DMS 273 treated with DMSO at 0.1 percent for 48 hours (cell line): Measurements from ENCODE around the gene COL4A2.

Source experiments
- DNase-seq: peaks from one replicate; lab custom pipeline; 2025; lab: John Stamatoyannopoulos, UW

Gene COL4A2

DNA sequence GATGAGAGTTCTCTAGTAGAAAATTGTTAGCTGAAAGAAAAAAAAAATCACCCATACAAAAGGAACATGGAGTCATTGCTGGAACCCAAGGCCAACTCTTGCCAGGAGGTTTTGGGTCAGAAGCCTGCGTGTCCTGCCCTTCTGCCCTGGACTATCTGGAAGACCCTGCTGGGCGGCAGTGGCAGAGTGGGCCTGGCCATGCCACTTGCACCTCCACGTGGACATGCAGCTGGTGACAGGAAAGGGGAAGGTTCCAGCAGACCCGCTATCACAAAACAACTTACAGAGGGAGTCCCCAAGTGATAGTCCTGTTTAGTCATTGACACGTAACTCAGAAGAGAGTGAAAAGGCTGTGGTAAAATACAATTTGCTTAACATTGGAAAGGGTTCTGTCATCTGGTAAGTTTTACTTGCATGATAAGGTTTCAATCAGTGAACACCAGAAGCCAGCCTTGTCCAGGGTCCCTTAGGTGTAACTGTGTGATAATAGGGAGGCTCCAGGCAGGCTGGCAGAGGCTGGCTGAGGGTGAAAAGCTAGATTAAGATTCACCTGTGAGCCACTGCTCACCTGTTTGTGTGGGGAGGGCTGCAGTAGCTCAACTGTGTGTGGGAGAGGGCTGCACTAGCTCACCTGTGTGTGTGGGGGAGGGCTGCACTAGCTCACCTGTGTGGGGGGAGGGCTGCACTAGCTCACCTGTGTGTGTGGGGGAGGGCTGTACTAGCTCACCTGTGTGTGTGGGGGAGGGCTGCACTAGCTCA lies 47.8 kb downstream of the COL4A2 start:
- no peak for DNase-seq

DNA sequence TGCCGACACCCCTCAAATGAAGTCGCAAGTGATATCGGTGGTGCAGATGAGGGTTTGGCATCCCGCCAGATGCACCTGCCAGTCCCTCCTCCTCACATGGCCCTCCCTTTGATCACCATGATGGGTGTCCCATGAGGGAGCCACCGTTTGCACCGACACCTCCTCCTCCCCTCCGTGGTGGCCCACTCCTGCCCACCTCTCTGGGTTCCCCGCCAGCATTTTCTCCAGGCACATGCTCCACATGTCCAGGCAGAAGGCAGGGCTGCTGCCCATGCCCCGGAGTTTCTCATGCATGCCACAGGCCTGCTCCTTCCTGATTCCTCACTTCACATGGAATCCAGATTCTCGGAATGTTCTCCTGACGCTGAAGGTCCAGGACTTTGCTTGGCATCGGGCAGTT lies 49.3 kb downstream of the COL4A2 start:
- no peak for DNase-seq

DNA sequence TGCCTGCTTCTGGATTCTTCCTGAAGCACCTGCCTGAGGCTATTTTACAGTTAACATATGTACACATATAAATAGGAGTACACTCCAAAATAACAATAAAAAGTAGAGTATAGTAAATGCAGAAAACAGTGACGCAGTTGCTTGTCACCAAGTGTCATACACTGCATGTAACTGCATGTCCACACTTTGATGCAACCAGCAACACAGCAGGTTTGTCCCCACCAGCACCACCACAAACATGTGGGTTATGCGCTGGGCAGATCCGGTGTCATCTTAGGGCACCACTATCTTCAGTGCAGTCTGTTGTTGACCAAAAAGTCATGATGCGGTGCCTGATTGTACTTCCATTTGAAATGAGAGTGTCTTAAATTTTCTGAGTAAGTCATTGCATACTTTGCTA lies 51.3 kb downstream of the COL4A2 start:
- DNase-seq: no peak

DNA sequence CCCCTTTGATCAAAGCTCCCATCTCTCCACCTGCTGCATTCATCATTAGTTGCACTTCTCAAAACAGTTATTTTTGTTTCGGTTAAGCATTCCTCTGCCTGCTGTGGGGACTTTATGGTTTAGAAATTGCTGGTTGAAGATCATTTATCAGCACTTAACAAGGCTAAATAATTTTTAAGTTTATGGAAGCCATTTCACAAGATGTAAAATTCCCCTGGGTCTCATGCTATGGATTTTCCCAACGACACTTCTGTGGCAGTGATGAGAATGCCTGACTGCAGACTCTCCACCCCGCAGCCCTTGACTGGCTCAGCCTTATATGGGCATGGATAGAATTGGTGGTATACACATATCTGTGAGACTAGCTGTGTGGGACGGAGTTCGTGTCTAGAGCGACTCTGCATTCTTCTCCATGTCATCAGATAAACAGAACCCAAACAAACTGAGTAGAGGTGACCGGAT lies 52.8 kb downstream of the COL4A2 start:
- DNase-seq: no peak

DNA sequence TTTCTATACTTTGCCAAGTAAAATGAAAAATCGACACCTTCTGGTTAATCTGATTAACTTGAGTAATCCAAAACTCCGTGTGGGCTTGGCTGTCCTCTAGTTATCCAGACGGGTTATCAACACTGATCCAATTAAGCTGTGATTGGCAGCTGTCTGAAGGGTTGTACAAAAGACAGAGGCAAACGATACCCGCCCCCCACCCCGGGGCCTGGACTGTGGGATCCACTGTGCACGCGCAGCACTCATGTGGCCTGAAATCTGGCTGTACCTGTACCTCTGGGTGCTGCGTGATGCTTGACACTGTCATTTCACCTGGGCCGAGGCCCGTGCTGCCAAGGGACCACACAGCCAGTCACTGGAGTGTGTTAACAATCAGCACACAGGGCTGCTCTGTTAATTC lies 53.5 kb downstream of the COL4A2 start:
- no peak for DNase-seq

DNA sequence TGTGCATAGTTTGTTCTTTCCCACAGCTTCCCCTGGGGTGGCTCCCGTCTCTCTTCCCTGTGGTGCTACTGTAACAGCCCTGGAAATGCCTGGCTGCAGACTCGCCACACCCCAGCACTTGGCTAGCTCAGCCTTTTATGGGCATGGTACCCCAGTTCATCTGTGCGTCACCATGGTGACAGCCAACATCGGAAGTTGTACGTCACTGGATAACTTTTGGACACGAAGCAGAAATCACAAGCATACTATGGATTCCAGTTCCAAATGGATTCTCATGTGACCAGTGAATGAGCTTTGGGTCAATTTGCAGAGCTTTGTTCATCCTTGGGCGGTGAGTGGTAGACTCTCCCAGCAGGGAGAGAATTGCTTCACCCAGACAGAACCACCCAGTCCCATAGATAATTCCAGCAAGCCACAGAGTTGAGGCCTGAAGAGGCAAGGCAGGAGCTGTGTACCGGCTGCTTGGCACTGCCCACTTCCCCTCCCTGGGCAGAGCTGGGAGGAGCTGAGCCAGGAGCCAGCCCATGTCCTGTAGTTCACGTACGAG lies 54.4 kb downstream of the COL4A2 start:
- DNase-seq: no peak

DNA sequence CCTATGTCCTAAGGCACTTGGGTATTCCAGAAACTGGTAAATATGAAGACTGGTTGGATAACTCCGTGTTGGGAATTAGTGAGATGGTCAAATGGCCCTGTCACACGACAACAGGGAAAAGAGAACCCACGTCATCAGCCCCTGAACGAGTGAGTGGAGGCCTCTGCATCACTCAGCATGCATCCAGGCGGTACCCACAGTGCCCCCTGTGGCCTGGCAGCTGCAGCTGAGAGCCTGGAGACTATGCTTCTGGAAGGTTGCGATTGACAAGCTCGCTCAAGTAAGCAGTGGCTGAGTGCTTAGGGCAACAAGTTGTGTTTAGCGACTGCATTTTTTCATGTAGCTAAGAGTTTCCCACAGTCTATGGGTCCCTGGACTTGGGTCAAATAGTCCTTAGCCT lies 55.9 kb downstream of the COL4A2 start:
- no peak for DNase-seq

DNA sequence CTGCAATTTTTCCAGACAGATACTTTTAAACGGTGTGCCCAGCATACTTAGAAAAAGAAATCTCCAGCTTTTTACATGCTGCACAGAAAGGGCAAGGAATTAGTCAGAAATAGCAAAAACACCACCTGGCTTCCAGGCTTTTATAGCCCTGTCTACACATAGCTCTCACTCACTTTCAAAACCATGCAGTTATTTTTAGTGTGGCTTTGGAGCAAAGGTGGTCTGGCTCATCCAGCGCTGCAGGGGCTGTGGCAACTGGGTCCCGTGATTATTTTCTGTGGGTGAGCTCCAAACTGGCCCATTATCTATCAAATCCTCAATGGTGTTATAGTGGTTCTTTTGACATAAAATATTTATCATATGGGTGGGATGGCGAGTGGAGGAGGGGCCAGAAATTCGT lies 57.0 kb downstream of the COL4A2 start:
- DNase-seq: no peak

DNA sequence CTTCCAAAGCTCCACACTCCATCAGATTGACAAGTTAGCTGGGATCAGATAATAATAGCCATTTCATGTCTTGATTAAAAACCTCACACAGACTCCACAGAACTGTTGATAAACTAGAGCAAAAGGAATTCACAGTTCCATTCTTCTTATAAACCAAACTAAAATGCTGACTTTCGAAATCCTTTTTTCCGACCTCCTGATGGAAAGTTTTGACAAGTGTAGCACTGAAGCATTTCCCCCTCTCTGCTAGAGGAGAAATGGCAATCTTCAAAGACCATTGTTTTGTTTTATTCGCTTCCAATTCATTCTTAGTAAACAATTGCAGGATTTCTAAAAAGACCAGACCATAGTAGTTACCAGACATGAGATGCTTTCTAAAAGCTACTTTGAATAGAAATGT lies 58.8 kb downstream of the COL4A2 start:
- no peak for DNase-seq

DNA sequence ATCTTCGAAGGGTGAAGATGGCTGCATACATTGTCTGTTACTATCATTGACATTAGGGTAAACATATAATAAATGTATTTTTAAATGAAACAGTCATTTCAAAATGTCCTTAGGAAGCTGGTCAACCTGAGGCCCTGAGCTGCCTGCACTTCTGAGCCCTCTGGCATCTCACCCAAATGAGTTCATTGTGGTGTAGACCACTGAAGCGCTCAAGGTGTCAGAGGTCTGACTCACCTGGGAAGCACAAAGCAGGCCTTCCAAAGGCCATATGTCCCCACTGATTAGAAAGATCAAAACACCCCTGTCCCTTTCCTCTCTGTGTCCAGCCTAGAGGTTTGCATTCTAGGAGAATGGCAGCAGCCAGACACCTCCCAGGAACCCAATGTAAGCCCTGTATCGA lies 59.6 kb downstream of the COL4A2 start:
- no peak for DNase-seq

DNA sequence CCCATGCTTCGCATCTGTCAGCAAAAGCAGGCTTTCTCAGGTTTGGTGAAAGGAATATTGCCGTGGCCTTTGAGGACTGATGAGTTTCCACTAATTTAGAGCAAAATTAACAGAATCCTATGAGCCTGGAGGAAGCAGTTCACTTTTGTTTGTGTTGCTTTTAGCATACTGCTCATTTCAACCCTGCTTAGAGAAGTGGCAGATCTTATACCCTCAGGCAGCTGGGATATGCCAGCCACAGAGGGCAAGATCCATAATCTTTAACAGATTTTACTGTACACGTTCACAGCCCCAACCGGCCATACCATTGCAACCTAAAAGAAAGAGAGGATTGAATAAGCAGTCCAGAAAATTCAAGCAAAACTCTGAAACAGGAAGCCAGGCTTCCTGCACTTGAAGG lies 60.5 kb downstream of the COL4A2 start:
- no peak for DNase-seq

DNA sequence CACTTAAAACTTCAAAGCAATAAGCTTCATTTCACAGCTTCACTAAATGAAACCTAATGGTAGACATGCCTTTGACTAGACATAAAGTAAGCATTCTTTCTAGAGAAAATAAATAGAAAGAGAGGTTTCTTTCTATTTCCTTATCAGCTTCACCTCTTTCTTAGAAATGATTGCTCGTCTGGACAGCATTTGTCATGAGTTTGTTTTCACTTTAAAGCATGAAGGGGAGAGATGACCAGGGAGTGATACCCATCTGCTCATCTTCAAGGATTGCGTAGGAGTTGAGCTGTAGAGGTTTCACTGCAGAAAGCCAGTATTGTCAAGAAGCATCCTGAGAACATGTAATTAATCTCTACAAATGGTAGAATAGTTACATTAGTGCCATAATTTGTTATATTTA lies 61.3 kb downstream of the COL4A2 start:
- no peak for DNase-seq

DNA sequence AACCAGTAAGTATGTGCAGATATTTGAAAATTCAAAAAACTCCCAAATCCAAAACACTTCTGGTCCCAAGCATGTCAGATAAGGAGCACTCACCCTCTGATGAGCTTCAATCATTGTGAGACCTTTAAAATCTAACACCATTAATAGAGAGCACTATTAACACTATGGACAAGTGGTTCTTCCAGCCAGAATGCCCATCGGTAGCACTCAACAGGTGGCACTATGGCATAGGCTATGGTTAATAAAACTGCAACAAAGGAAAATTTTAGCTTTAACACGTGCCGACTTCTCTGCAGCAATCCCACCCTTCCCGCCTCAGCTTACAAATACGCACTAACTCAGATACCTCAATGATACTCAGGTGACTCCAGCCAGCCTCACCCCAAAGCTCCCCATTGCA lies 62.3 kb downstream of the COL4A2 start:
- no peak for DNase-seq

DNA sequence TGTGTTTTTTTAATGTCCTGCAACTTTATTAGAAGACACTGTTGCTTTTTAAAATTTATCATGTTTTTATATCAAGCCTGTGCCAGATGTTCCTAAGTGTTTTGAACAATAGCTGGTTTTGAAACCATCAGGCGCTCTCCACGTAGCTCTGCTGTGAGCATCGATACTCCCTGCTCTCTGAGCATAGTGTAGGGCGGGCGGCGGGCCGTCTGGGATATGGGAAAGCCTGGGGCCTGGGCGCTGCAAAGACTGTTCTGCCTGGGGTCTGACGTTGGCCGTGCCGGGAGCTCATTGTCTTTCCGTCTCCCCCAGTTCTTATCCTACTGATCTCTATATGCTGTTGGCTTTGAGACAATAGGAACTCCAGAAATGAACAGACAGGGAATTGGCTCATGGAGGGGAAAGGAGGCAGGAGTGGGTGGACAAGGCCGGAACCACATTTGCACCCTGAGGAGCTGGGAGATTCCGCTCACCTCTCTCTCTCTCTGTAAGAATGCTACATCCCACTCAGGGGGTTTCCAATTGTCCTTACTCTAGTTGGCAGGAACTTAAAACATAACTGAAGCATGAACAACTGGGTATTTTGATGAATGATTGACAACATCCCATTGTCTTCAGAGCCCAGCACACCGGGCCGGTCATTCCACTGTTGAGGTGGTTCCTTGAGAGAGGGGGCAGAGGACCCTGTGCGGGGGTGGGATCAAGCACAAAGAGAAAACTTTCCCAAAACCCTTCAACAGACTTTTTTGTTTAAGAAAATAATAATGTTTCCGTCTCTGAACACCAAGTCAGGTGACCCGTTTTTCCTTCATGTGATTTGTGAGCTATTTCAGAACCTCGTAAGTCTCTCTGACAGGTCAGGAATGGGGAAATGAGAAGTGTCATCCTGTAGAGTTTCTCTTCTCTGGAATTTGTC lies 64.7 kb downstream of the COL4A2 start:
- DNase-seq: no peak

DNA sequence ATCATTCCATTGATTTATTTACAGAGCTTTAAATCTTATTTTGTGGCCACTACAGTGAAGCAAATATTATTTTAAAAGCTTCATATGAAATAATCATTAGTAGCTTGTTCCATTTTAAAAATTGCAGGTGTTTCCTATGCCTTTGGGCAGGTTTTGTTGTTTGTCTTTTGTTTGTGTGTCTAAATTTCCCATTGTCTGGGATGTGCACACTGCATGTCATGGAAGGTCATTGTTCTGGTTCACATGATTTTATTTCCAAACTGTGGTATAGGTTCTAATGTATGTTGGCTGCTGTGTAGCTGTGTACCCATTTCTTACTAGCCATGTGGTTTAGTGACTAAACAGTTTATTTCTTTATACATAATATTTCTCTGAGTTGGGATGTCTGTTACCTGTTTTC lies 65.6 kb downstream of the COL4A2 start:
- no peak for DNase-seq

DNA sequence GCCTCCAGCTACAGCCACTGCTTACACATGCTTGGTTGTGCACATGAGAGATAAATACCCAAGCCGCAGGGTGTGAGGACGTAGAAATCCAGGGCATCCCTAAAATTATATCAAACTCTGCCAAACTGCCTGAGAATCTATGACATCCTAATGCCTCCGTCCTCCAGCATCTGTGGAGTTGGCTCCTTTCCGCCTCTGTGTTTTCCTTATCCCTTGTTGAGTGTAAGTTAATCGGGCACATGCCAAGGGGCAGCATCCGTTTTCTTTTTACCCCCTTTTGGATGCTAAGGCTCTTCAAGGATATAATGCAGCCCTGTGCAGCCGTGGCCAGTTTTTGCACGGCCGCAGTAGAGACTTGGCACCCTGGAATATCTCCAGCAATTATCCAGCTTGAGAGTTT lies 66.5 kb downstream of the COL4A2 start:
- DNase-seq: no peak

DNA sequence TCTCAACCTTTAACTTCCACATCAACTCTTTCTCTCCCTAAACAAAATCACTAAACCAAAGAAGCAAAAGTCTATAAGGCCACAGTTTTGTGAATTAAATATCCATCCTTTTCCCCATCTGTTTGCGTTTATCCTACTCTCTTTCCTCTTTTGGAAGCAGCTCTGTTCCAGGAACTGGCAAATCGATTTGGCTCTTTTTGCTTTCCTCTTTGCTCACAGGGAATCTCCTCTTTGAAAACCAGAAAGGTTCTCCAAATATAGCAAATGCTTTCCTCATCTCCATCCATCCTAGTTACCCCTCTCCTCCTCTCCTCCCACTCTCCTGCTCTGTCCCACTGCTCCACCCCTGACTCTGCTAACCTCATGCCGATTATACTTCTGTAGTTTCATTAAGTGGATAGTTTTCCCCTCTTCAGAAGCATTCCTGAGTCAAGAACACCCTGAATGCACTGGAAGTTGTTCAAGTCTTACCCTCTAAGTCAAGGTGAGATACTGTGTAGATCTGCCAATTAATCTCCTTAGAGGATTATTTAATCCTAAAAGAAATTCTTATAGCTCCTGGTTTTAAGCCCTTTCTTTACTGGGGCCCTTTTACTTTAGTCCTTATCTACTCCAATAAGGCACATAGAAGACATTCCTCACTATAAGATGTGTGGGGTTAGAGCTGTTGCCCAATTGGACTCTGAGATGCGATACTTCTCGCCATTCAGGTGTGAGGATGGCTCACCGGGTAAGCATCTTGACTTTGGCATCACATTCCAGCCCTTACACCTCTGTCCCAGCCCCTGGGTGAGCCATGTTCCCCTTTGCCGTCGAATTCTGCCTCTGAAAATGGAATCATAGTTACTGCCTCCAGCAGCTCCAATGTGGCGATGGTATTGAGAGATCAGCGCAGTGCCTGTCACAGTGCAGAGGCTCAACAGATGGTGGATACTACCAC lies 67.6 kb downstream of the COL4A2 start:
- DNase-seq: no peak

DNA sequence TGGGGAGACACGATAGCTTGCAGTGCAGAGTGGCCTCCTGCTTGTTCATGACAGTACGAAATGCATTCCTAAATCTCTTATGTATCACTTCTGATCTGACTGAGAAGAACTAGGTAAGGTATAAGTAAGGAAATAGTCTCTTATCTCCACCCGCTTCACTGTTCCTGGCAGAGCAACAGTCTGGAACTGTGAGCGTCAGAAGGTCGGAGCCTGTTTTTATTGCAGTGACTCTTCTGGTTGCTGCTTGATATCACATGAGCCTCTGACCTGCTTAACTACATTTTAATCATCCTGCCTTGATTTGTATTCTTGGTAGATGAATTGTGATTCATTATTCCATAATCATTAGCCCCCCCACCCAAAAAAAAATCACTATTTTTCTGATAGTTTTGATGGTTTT lies 69.0 kb downstream of the COL4A2 start:
- DNase-seq: no peak

DNA sequence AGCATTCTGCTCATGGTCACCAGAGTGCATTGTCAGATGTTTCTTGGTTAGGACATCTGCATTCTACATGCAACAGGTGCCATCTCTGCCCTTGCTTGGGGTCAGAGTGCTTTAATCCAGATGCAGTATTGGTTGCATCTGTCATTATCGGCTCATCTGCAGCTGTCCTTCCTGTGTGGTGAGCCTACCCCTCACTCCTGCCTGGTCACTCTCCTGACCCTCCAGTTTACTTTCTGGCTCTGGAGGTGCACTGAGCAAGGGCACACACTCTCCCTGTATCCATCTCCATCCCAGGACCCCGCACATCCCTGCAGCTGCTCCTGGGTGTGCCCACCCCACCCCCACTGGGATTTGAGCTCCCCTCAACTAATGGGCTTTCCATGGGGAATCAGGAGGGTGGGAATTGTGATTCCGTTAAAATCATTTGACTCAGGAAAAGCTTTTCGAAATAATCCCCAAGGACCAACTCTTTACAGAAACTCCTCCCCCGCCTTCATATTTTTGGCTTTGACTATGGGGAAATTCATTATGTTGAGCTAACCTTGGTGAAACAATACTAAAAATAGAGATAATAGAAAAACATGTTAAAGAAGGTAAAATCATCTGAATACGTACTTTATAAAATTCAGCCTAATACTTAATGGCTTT lies 70.2 kb downstream of the COL4A2 start:
- no peak for DNase-seq

DNA sequence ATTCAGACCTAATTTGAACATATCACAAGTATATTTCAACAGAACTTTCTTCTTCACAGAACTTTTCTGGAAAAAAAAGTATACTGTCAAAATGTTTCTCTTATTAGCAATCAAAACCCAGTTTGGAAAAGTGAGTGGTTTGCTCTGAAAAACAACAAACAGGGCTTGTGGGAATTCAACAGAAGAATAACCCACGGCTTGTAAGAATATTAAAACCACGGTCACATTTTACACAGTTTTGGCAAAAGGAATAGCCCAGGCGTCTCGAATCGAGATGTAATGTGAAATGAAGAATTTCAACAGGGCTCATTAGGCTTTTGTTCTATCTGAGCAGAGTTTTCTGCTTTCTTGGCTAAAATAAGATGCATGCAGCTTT lies 70.7 kb downstream of the COL4A2 start:
- no peak for DNase-seq

DNA sequence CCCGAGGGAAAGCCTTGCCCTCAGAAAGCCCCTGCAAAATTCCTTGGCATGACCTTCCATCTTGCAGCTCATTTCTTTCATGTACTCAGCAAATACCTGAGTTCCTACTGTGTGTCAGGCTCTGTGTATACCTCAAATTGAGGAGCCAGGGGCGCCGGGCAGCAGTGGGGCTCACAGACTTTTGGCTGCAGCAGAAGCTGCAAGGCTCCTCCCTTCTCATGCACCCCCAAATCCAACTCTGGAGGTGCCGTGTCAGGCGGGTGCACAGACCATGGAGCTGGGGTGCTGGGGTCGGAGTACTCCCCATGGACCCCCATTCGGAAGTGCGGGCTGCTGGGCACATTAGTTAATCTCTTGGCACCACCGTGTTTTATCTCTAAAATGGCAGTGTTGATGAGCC lies 72.3 kb downstream of the COL4A2 start:
- no peak for DNase-seq
